Brain microvascular endothelial cell (primary cell): Measurements from ENCODE around the gene ANKRD23.

ENCODE experiments used
- DNase-seq: peaks from one replicate; pipeline ENCODE4 v3.0.0-alpha.2; 2020
- H3K27ac ChIP-seq: fragments of 250-450 bp; sonication (Bioruptor Pico); 2 replicates; pipeline ENCODE4 v1.5.1; 2020; ENCODE audit warnings: mild to moderate bottlenecking, moderate library complexity
- H3K27me3 ChIP-seq: fragments of 250-450 bp; sonication (Bioruptor Pico); replicated peaks from 2 replicates; pipeline ENCODE4 v1.5.1; 2020; ENCODE audit warnings: mild to moderate bottlenecking
- H3K36me3 ChIP-seq: fragments of 250-450 bp; sonication (Bioruptor Pico); replicated peaks from 2 replicates; pipeline ENCODE4 v1.5.1; 2020; ENCODE audit warnings: mild to moderate bottlenecking
- H3K4me3 ChIP-seq: 2 replicates; pipeline ENCODE4 v1.5.1; 2011; ENCODE audit warnings: low read depth, mild to moderate bottlenecking, control low read depth, low read length, moderate library complexity
- CTCF ChIP-seq: IDR thresholded peaks from 2 replicates; pipeline ENCODE4 v1.5.1; 2011; ENCODE audit warnings: low read depth, mild to moderate bottlenecking, moderate library complexity, low read length, control low read depth, inconsistent platforms; ENCODE audit errors: missing control alignments
- in situ Hi-C: cut with HindIII; loops from 2 replicates; pipeline ENCODE4 v1.10.0; 2017; ENCODE audit warnings: low sequenced_read_pairs, low pct_ligation_motif_present

Gene ANKRD23

GRCh38 chr2:96875498-96876268, 31.9 kb upstream of the ANKRD23 start:
- no peak for TF ChIP-seq CTCF
- Histone ChIP-seq H3K4me3 (no peak overlapping the region), H3K36me3 (no peaks in the 10 kb centered on the region), H3K27me3 (no peaks in the 10 kb centered on the region), H3K27ac (no peak overlapping the region)
- DNase-seq: no peak
- in situ Hi-C loops: no loop called here

GRCh38 chr2:96874198-96874831, 30.5 kb upstream of the ANKRD23 start:
- in situ Hi-C loops: no loop called here
- Histone ChIP-seq H3K27ac (no peak overlapping the region), H3K27me3 (no peaks in the 10 kb centered on the region), H3K4me3 (no peak overlapping the region), H3K36me3 (no peaks in the 10 kb centered on the region)
- TF ChIP-seq CTCF: no peak
- no peak for DNase-seq

- TF ChIP-seq CTCF: no peak
- no peak overlapping the region for H3K4me3 ChIP-seq
- H3K27me3 ChIP-seq: no peaks in the 10 kb centered on the region
- no peaks in the 10 kb centered on the region for H3K36me3 ChIP-seq
- no peak for DNase-seq
- H3K27ac ChIP-seq: no peak overlapping the region
- in situ Hi-C loops: no loop called here
Observed at GRCh38 chr2:96873651-96874096, 29.9 kb upstream of the ANKRD23 start.

GRCh38 chr2:96872591-96873349, 28.9 kb upstream of the ANKRD23 start:
- no peaks in the 10 kb centered on the region for H3K27me3 ChIP-seq
- in situ Hi-C loops: no loop called here
- DNase-seq: peak; percentile 40
- TF ChIP-seq CTCF: no peak
- no peaks in the 10 kb centered on the region for H3K36me3 ChIP-seq
- H3K27ac ChIP-seq: no peak overlapping the region
- H3K4me3 ChIP-seq: no peak overlapping the region

GRCh38 chr2:96870626-96871255, 26.9 kb upstream of the ANKRD23 start:
- in situ Hi-C loops: no loop called here
- Histone ChIP-seq H3K36me3 (peaks cover 14% of the 10 kb centered on the region), H3K4me3 (peak overlapping the region; percentile 85), H3K27me3 (no peaks in the 10 kb centered on the region), H3K27ac (no peak overlapping the region)
- no peak for TF ChIP-seq CTCF
- no peak for DNase-seq
